Thymus (tissue), 11 donors: Measurements from ENCODE around the gene NUDT21. TPM values are rescaled to one million over a fixed set of nuclear protein-coding genes. Genes with fewer than 3 reads are reported as not detected.
"Not testable (repeated sequence)": the region's sequence is repeated elsewhere in the genome, so short reads cannot be mapped to it uniquely, and the experiment has no call there.

Source experiments
- DNase-seq, 9 donors: peaks; one replicate each; pipeline ENCODE4 v3.0.0-alpha.2; 2013; ENCODE audit warnings: low spot score in 9 of 9, low read depth in 6 of 9, missing footprints in 1 of 9
- H3K27ac ChIP-seq, 2 donors: one replicate each; pipeline ENCODE4 v1.5.1; 2013; ENCODE audit warnings: control low read depth in 1 of 2, low read depth in 1 of 2, low read length in 1 of 2, mild to moderate bottlenecking in 1 of 2, moderate library complexity in 1 of 2
- H3K27me3 ChIP-seq, 2 donors: one replicate each; pipeline ENCODE4 v1.5.1; 2013; ENCODE audit warnings: low read length in 1 of 2; ENCODE audit not compliant: control insufficient read depth in 2 of 2, insufficient read depth in 1 of 2
- H3K36me3 ChIP-seq, 2 donors: one replicate each; pipeline ENCODE4 v1.5.1; 2013; ENCODE audit warnings: low read length in 1 of 2, mild to moderate bottlenecking in 1 of 2, moderate library complexity in 1 of 2; ENCODE audit not compliant: control insufficient read depth in 2 of 2, insufficient read depth in 2 of 2
- H3K4me1 ChIP-seq, 2 donors: one replicate each; pipeline ENCODE4 v1.5.1; 2013; ENCODE audit warnings: low read length in 2 of 2; ENCODE audit not compliant: control insufficient read depth in 2 of 2, insufficient read depth in 2 of 2
- H3K4me3 ChIP-seq, 2 donors: one replicate each; pipeline ENCODE4 v1.5.1; 2013; ENCODE audit warnings: low read length in 2 of 2, control low read depth in 1 of 2, mild to moderate bottlenecking in 1 of 2
- H3K9me3 ChIP-seq, 2 donors: one replicate each; pipeline ENCODE4 v1.5.1; 2013; ENCODE audit warnings: low read length in 1 of 2, mild to moderate bottlenecking in 1 of 2; ENCODE audit not compliant: control insufficient read depth in 2 of 2, insufficient read depth in 1 of 2
- WGBS: extraction: QIAGEN DNeasy Blood & Tissue Kit; methylation state at CpG from one replicate; pipeline ENCODE4 v1.1.7; 2013; 5-methylcytosine and 5-hydroxymethylcytosine counted together
- polyA plus RNA-seq: library from polyadenylated mRNA; stranded (reverse); fragments of 200-250 nt; gene quantifications from one replicate; pipeline ENCODE4 v1.2.3, GENCODE V29; 2013
- total RNA-seq: library from RNA; stranded (reverse); fragments of 120-200 nt; gene quantifications from one replicate; pipeline ENCODE4 v1.2.4, GENCODE V29; 2013
- donor health status: healthy.

Gene NUDT21
- total and polyA plus RNA-seq, 2 donors = 40.3 to 79.7 TPM

DNA sequence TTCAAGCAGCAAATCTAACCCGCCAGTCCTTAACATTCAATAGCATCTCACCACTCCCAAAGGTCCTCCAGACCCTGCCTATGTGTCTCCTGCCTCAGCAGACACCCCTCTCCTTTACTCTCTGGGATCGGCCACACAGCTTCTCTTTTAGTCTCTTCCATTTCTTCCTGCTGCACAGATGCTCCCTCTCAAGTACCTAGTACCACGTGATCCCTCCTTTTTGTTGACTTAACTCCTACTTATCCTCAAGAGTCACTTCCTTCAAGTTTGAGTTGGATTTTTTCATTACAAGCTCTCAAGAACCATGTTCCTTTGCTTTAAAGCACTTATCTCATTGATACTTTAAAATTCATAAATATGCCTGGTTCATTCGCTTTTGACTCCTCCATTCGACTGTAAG lies 50.7 kb downstream of the NUDT21 start:
- WGBS = 87% methylated on average over 5 of the region's 5 CpGs
- Histone ChIP-seq H3K27ac (no peak overlapping the region), H3K36me3 (peaks cover 24 to 29% of the 10 kb centered on the region in 2 donors), H3K27me3 (no peaks in the 10 kb centered on the region), H3K4me3 (no peak overlapping the region), H3K9me3 (no peaks in the 10 kb centered on the region), H3K4me1 (no peaks in the 10 kb centered on the region)
- no peak for DNase-seq

- peaks cover 20 to 26% of the 10 kb centered on the region in 2 donors for H3K36me3 ChIP-seq
- no peaks in the 10 kb centered on the region for H3K4me1 ChIP-seq
- no peak overlapping the region for H3K27ac ChIP-seq
- no peak overlapping the region for H3K4me3 ChIP-seq
- DNase-seq = no peak
- 98% methylated on average over 2 of the region's 2 CpGs for WGBS
- no peaks in the 10 kb centered on the region for H3K9me3 ChIP-seq
- no peaks in the 10 kb centered on the region for H3K27me3 ChIP-seq
Observed at GRCh38 chr16:56399486-56399885, 51.6 kb downstream of the NUDT21 start.

DNA sequence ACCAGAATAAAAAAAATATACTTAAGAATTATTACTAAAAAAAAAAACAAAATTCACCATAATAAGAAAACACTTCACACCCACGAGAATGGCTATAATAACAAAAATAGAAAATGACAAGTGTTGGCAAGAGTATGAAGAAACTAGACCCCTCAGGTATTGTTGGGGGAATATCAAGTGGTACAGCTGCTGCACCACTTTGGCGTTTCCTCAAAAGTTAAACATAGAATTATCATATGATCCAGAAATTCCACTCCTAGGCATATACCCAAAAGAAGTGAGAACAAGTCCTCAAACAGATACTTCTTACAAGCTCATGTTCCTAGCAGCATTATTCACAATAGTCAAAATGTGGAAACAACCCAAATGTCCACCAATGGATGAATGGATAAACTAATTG lies 52.1 kb downstream of the NUDT21 start:
- no peaks in the 10 kb centered on the region for H3K4me1 ChIP-seq
- DNase-seq = no peak
- no peaks in the 10 kb centered on the region for H3K27me3 ChIP-seq
- WGBS = 99% methylated on average over 2 of the region's 2 CpGs
- H3K27ac ChIP-seq = no peak overlapping the region
- peaks cover 19 to 22% of the 10 kb centered on the region in 2 donors for H3K36me3 ChIP-seq
- no peak overlapping the region for H3K4me3 ChIP-seq
- no peaks in the 10 kb centered on the region for H3K9me3 ChIP-seq

DNA sequence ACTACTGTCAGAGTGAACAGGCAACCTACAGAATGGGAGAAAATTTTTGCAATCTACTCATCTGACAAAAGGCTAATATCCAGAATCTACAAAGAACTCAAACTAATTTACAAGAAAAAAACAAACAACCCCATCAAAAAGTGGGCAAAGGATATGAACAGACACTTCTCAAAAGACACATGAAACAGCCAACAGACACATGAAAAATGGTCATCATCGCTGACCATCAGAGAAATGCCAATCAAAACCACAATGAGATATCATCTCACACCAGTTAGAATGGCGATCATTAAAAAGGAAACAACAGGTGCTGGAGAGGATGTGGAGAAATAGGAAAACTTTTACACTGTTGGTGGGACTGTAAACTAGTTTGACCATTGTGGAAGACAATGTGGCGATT lies 54.4 kb downstream of the NUDT21 start:
- H3K4me1 ChIP-seq, H3K27me3 ChIP-seq, H3K9me3 ChIP-seq, H3K36me3 ChIP-seq, H3K4me3 ChIP-seq, H3K27ac ChIP-seq, DNase-seq: not testable (repeated sequence)
- 90% methylated on average over 3 of the region's 3 CpGs for WGBS

GRCh38 chr16:56389554-56389953 lies 61.6 kb downstream of the NUDT21 start:
- no peaks in the 10 kb centered on the region for H3K9me3 ChIP-seq
- DNase-seq = no peak
- H3K4me3 ChIP-seq = no peak overlapping the region
- 97% methylated on average over 3 of the region's 3 CpGs for WGBS
- no peaks in the 10 kb centered on the region for H3K27me3 ChIP-seq
- H3K4me1 ChIP-seq = no peaks in the 10 kb centered on the region
- peaks cover 12 to 34% of the 10 kb centered on the region in 2 donors for H3K36me3 ChIP-seq
- H3K27ac ChIP-seq = no peak overlapping the region

- no peak overlapping the region for H3K27ac ChIP-seq
- no peak for DNase-seq
- H3K27me3 ChIP-seq = no peaks in the 10 kb centered on the region
- H3K4me1 ChIP-seq = no peaks in the 10 kb centered on the region
- no peak overlapping the region for H3K4me3 ChIP-seq
- peaks cover 15 to 44% of the 10 kb centered on the region in 2 donors for H3K36me3 ChIP-seq
- no peaks in the 10 kb centered on the region for H3K9me3 ChIP-seq
Observed at GRCh38 chr16:56388209-56388608, 62.9 kb downstream of the NUDT21 start.

- Histone ChIP-seq H3K4me3 (no peak overlapping the region), H3K27me3 (no peaks in the 10 kb centered on the region), H3K36me3 (peaks cover 15 to 48% of the 10 kb centered on the region in 2 donors), H3K4me1 (no peaks in the 10 kb centered on the region), H3K27ac (no peak overlapping the region), H3K9me3 (no peaks in the 10 kb centered on the region)
- WGBS = 100% methylated on average over 3 of the region's 3 CpGs
- DNase-seq = no peak
Observed at GRCh38 chr16:56387396-56387795, 63.7 kb downstream of the NUDT21 start.

- WGBS = 97% methylated on average over 4 of the region's 4 CpGs
- H3K4me3 ChIP-seq = no peak overlapping the region
- H3K27ac ChIP-seq = no peak overlapping the region
- H3K4me1 ChIP-seq = no peaks in the 10 kb centered on the region
- peaks cover 14 to 53% of the 10 kb centered on the region in 2 donors for H3K36me3 ChIP-seq
- no peak for DNase-seq
- H3K9me3 ChIP-seq = peaks cover 4% of the 10 kb centered on the region in 2 donors
- H3K27me3 ChIP-seq = no peaks in the 10 kb centered on the region
Observed at GRCh38 chr16:56384074-56384721, 66.9 kb downstream of the NUDT21 start.

GRCh38 chr16:56382901-56383355 lies 68.2 kb downstream of the NUDT21 start:
- WGBS = 95% methylated on average over 5 of the region's 5 CpGs
- Histone ChIP-seq H3K4me3 (no peak overlapping the region), H3K9me3 (peaks cover 4% of the 10 kb centered on the region in 2 donors), H3K36me3 (peaks cover 14 to 47% of the 10 kb centered on the region in 2 donors), H3K27me3 (no peaks in the 10 kb centered on the region), H3K27ac (peak overlapping the region in 1 of 2 donors; percentile 31), H3K4me1 (no peaks in the 10 kb centered on the region)
- no peak for DNase-seq
